Parathyroid adenoma (tissue), 2 donors: Measurements from ENCODE around the gene SEMA3B.

Experiments used
- H2AFZ ChIP-seq: fragments of 300-600 bp; sonication (generic); one replicate; pipeline ENCODE4 v1.7.0; 2017; ENCODE audit warnings: antibody characterized with exemption, mild to moderate bottlenecking
- H3K27ac ChIP-seq: fragments of 300-600 bp; sonication (generic); one replicate; pipeline ENCODE4 v1.7.0; 2017
- H3K27me3 ChIP-seq: fragments of 300-600 bp; sonication (generic); one replicate; pipeline ENCODE4 v1.7.0; 2017; ENCODE audit warnings: low read length; ENCODE audit not compliant: control insufficient read depth, insufficient read depth
- H3K36me3 ChIP-seq: fragments of 300-600 bp; sonication (generic); one replicate; pipeline ENCODE4 v1.7.0; 2017; ENCODE audit warnings: low read length; ENCODE audit not compliant: control insufficient read depth, insufficient read depth
- H3K4me1 ChIP-seq: fragments of 300-600 bp; sonication (generic); one replicate; pipeline ENCODE4 v1.7.0; 2017; ENCODE audit warnings: control low read depth
- H3K4me2 ChIP-seq: fragments of 300-600 bp; sonication (generic); one replicate; pipeline ENCODE4 v1.7.0; 2017; ENCODE audit warnings: low read length
- H3K4me3 ChIP-seq: fragments of 300-600 bp; sonication (generic); one replicate; pipeline ENCODE4 v1.7.0; 2017; ENCODE audit warnings: low read depth, low read length
- H3K79me2 ChIP-seq: fragments of 300-600 bp; sonication (generic); one replicate; pipeline ENCODE4 v1.7.0; 2017; ENCODE audit warnings: control low read depth
- H3K9ac ChIP-seq: fragments of 300-600 bp; sonication (generic); one replicate; pipeline ENCODE4 v1.7.0; 2017; ENCODE audit warnings: mild to moderate bottlenecking
- H3K9me3 ChIP-seq: fragments of 300-600 bp; sonication (generic); one replicate; pipeline ENCODE4 v1.7.0; 2017; ENCODE audit warnings: low read length; ENCODE audit not compliant: control insufficient read depth
- TF ChIP-seq, protein P1 (sequence below): fragments of 300-600 bp; sonication (generic); IDR thresholded peaks from one replicate; pipeline ENCODE4 v1.7.0; 2017; ENCODE audit warnings: antibody characterized with exemption, mild to moderate bottlenecking
- donor health status: primary hyperparathyroidism.

SEMA3B gene

DNA sequence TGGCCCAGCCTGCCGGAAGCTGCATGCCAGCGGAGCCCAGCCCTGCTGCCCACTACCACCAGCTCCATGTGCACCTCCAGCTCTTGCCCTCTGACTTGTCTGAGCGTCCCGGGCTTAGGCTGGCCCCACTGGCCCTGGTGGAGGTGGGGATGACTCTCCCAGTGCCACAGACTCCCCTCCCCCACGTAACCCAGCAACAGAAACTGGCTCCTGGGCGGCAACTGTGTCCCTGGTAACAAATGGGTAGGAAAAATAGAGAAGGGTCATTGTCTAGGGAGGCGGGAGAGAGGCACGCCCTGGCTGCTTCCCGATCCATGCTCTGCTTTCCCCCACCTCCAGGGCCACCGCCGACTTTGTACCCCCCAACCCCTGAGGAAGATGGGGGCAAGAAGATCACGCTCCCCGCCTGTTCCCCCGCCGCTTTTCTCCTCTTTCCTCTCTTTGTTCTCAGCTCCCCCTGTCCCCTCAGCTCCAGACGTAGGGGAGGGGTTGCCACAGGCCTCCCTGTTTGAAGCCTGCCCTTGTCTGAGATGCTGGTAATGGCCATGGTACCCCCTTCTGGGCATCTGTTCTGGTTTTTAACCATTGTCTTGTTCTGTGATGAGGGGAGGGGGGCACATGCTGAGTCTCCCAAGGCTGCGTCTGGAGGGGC is 10.8 kb upstream of the SEMA3B start:
- Histone ChIP-seq H3K27me3 (no peaks in the 10 kb centered on the region), H2AFZ (no peak overlapping the region), H3K4me1 (peaks cover 18% of the 10 kb centered on the region), H3K4me2 (no peak overlapping the region), H3K79me2 (peaks cover 3% of the 10 kb centered on the region), H3K27ac (no peak overlapping the region), H3K9me3 (no peaks in the 10 kb centered on the region), H3K4me3 (no peak overlapping the region), H3K36me3 (no peaks in the 10 kb centered on the region), H3K9ac (no peak overlapping the region)
- TF ChIP-seq, protein P1, sequence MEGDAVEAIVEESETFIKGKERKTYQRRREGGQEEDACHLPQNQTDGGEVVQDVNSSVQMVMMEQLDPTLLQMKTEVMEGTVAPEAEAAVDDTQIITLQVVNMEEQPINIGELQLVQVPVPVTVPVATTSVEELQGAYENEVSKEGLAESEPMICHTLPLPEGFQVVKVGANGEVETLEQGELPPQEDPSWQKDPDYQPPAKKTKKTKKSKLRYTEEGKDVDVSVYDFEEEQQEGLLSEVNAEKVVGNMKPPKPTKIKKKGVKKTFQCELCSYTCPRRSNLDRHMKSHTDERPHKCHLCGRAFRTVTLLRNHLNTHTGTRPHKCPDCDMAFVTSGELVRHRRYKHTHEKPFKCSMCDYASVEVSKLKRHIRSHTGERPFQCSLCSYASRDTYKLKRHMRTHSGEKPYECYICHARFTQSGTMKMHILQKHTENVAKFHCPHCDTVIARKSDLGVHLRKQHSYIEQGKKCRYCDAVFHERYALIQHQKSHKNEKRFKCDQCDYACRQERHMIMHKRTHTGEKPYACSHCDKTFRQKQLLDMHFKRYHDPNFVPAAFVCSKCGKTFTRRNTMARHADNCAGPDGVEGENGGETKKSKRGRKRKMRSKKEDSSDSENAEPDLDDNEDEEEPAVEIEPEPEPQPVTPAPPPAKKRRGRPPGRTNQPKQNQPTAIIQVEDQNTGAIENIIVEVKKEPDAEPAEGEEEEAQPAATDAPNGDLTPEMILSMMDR: no peak

DNA sequence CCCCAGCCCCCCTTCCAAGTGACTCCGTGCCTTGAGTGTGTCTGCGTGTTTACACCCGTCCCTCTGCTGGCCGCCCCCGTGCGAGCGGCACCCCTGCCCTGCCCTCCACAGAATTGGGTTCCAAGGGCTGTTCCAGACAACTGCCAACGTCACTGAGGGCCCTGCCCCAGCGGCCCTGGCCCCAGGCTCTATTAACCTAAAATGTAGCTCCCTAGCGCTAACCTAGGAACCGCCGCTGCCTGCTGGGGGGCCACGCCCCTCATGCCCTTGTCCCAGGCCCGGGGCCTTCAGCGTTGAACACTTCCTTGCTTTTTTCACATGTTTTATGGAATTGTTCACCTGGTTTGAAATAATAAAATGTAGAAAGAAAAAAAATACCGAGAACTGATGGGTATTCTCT is 10.0 kb upstream of the SEMA3B start:
- H3K36me3 ChIP-seq: no peaks in the 10 kb centered on the region
- TF ChIP-seq, protein P1: no peak
- H3K4me3 ChIP-seq: no peak overlapping the region
- peaks cover 20% of the 10 kb centered on the region for H3K4me1 ChIP-seq
- no peak overlapping the region for H3K4me2 ChIP-seq
- H2AFZ ChIP-seq: no peak overlapping the region
- no peaks in the 10 kb centered on the region for H3K9me3 ChIP-seq
- H3K27me3 ChIP-seq: no peaks in the 10 kb centered on the region
- H3K27ac ChIP-seq: peak overlapping the region; percentile 89
- H3K79me2 ChIP-seq: peaks cover 3% of the 10 kb centered on the region
- no peak overlapping the region for H3K9ac ChIP-seq

DNA sequence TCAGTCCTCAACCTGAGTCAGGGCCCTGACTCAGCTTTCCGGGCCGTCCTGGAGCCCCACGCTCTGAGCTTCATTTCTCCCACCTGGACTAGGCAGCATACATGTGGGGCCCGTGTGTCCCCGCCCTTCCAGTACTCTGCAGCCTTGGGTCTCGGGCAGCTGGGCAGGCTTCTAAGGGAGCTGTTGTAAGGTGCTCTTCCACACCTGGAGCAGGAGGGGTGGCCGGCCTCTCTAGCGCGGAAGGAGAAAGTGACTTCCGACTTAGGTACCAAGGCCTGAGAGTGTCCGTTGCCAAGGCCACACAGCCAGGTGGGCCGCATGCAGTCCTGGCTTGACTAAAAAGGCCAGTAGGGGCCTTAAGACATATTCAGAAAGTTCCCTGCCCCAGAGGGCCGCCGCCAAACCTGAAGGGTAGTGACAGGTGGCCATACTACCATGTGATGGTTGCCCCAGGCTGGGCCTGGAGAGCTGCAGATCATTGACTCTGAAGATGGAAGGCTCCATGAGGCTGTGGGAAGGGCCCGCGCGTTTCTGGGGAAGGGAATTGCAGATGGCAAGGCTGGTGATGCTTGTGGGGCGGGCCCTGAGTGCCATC is 9.4 kb upstream of the SEMA3B start:
- peak overlapping the region; percentile 89 for H3K27ac ChIP-seq
- no peaks in the 10 kb centered on the region for H3K9me3 ChIP-seq
- no peaks in the 10 kb centered on the region for H3K36me3 ChIP-seq
- H3K4me1 ChIP-seq: peaks cover 26% of the 10 kb centered on the region
- H3K9ac ChIP-seq: no peak overlapping the region
- H2AFZ ChIP-seq: no peak overlapping the region
- peak overlapping the region; percentile 45 for H3K4me2 ChIP-seq
- H3K79me2 ChIP-seq: peaks cover 3% of the 10 kb centered on the region
- H3K27me3 ChIP-seq: no peaks in the 10 kb centered on the region
- H3K4me3 ChIP-seq: no peak overlapping the region
- TF ChIP-seq, protein P1: no peak

- peak overlapping the region; percentile 45 for H3K4me2 ChIP-seq
- peaks cover 3% of the 10 kb centered on the region for H3K79me2 ChIP-seq
- H3K4me1 ChIP-seq: peaks cover 31% of the 10 kb centered on the region
- H3K27me3 ChIP-seq: no peaks in the 10 kb centered on the region
- no peaks in the 10 kb centered on the region for H3K9me3 ChIP-seq
- peak overlapping the region; percentile 25 for H3K4me3 ChIP-seq
- H2AFZ ChIP-seq: peak overlapping the region; percentile 61
- peak overlapping the region; percentile 89 for H3K27ac ChIP-seq
- peak overlapping the region; percentile 6 for H3K9ac ChIP-seq
- no peaks in the 10 kb centered on the region for H3K36me3 ChIP-seq
- TF ChIP-seq, protein P1: peak; percentile 99
Measured at GRCh38 chr3:50260027-50260941, 8.7 kb upstream of the SEMA3B start.
